Hindlimb muscle (tissue), 1 donor: ENCODE data around the gene SMC1A. TPM values are rescaled to one million over a fixed set of nuclear protein-coding genes. Genes with fewer than 3 reads are reported as not detected.
"Not testable (repeated sequence)": the region's sequence is repeated elsewhere in the genome, so short reads cannot be mapped to it uniquely, and the experiment has no call there.

ENCODE experiments used
- DNase-seq: peaks from one replicate; pipeline ENCODE4 v3.0.0-alpha.2; 2013
- polyA plus RNA-seq: library from polyadenylated mRNA; unstranded; fragments of 120-200 nt; gene quantifications from one replicate; pipeline ENCODE4 v1.2.1, GENCODE V29; 2013; ENCODE audit not compliant: insufficient read length

The SMC1A gene
- polyA plus RNA-seq, 1 donor, result 43.3 TPM

DNA sequence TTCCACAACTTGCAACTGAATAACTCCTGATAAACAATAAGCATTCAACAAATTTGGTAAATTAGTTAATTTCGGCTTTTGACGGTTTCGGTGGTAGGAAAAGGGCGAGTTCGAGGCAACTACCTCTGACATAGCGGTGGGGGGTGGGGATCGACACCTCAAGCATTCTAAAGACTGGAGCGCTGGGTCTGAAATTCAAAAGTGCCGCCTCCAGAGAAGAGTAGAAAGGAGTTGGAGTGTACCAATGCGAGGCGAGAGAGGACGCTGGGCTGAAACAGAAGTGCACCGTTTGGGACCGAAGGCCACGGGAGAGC is 725 bp downstream of the SMC1A start:
- DNase-seq, result no peak

DNA sequence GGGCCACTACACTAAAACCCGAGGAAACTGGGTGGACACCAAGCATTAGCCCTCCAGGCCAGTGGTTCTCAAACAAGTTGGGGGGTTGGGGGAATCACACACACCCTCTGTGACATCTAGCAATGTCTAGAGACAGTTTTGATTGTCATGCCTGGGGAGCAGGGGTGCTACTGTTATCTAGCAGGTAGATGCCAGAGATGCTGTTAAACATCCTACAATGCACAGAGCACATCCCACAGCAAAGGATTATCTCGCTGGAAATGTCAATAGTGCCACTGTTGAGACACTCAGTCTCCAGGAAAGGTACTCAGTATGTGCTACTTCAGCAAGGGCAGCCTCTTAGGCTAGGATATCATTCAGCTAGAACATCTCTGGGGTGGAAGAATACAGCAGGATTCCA is 1.3 kb downstream of the SMC1A start:
- no peak for DNase-seq

DNA sequence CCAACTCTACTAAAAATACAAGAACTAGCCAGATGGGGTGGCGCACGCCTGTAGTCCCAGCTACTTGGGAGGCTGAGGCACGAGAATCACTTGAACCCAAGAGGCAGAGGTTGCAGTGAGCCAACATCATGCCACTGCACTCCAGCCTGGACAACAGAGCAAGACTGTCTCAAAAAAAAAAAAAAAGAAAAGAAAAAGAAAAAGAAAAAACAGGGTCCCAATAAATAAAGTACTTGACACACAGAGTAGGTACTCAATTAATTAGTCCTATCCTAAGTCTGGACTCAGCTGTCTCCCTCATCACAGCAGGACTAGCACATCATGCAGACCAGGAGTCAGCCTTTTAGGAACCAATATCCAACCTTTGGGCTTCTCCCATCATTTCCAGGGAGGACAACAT is 2.1 kb downstream of the SMC1A start:
- DNase-seq, result not testable (repeated sequence)

DNA sequence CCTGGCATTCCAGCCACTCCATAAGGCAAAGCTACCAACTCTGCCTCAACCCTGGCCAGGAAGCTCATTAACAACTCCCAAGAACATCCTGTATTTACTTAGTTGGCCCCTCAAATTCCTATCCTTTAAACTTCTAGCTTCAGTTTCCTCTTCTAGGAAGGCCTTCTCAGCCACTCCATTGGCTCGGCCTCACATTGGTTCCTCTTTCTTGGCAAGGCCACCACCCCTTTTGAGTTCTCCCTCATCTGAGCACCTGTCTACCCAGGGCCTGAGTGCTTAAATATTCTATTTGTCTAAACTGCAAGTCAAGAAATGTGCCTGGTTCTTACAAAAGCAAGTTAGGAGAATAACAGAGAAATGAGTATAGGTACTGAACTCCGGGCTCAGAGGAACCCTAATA is 10.0 kb downstream of the SMC1A start:
- no peak for DNase-seq

DNA sequence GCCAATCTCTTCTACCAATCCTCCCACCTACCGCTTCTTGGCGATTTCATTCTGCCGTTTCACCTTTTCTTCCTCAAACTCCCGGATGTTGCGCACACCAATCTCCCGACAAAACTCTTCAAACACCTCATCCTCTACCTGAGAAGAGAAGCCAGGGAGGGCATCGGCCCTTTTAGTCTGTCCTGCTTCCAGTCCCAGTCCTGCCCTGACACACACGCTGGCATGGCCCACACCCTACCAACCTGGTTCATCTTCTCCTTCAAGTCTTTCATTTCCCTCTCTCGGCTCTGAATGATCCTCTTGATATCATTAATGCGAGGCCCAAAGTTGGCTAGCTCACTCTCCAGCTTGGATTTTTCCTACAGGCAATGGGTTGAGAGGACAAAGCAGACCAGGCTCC is 18.9 kb downstream of the SMC1A start:
- DNase-seq, result no peak

DNA sequence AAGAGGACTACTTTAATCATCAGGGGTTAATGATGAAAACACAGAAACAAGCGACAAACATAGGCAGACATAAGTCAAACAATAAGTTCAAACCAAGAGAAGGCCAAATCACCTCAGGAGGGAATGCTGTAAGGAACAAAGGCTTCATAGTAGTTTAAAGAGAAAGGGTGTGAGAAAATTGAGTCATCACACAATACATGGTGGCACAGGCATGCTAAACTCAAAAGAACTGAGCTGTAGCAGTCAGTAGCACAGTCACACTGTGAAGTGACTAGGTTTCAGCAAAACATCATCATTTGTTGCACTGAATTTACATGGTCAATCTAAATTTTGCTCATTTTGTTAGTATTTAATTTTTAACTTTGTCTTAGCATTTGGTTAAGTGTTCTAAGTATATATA is 24.2 kb downstream of the SMC1A start:
- no peak for DNase-seq

DNA sequence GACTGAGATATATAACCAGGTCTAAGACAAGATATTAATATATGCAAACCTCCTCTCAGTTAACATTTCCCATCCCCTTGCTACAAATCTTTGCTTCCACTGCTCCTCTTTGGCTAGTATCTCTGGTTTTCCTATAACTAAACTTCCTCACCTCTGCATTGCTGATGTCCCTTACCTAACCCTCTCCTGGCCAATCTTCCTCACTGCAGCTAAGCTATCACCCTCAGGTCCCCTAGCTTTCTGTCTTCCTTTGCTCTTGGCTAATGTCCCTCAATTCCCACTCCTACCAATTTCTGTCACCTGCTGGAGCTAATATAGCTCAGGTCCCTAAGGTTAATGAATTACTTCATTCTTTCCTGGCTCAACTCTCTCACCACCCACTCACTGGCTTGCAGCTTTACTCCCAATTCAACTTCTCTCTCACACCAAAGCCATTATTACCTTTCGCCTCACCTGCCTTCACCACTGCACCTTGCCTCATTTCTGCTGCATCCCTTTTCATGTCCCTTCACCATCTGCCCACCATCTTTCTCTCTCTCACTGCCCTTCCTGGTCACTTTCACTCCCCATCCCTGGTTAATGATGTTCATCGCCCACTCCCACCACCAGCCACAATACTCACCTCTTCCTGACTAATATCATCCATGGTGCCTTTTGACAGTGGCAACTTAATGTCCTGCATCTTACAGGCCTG is 26.7 kb downstream of the SMC1A start:
- DNase-seq, result no peak

DNA sequence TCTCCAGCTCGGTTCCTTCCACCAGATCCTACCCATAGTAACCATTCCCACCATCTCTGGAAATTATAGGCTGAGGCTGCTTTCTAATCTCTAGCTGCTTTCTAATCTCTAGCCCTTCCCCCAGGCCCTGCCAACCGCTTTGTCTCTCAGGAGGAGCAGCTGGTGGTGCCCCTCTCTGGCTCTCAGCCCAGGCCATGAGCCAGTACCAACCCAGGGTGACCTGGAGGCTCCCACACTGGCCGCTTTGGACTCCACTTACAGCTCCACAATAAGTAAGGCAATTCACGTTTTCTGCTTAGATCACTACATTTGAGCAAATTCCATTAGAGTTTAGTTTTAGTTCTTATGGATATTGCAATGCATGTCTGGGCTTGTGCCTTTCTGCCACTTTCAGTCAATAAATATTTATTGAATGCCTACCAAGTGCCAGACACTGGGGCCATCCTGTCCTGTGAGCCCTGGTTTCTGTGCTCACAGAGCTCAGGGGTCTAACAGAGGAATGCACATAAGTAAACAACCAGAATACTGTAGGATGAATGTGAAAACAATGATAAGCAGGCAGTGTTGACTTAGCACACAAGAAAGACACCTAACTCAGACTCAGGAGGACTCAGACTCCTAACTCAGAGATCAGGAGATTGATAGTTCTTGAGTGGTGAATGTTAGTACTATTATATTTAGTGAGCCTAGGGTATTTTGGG is 38.9 kb downstream of the SMC1A start:
- DNase-seq, result no peak

DNA sequence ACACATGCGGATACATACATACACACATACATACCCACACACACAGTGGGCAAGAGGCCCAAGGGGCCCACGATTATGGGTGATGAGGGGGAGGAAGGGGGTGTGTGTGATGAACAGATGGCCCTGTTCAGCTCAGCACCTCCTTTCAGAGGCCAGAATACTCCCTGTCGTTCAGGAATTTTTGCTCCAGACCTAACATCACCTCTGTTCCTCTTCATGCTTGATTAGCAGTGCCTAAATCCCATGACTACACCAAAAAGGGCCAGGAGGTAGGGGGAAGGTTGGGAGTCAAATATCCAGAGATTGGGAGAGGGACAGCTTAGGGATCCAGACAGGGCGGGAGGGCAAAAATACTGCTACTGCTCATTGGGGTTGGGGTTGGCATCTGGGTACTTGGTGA is 42.7 kb downstream of the SMC1A start:
- DNase-seq, result no peak

DNA sequence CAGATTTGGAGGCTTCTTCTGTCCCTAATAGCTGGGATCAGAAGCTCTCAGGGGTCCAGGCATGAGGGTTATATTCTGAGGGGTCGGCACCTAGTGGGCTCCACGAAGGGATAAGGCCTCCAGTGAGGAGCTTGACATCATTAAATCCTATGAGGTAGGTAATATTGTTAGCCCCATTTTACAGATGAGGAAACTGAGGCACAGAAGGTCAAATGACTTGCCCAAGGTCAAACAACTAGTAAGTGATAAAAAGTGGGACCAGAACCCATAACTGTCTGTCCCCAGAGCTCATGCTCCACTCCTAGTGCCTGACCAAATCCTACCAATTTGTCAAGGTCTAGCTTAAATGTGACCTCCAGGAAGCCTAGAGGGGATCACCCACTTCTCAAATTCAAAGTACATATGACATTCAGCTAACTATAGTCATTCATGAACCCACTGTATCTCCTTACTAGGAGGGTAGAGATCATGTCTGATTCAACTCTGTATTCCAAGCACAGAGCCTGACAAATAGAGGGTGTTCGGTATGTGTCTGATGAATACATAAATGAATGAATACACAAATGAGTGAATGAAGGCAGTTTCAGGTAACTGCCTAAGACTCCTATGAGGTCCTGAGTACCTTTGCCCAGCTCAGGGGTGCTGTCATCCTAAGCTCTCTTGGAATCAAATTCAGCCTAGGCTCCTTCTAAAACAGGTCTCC is 43.3 kb downstream of the SMC1A start:
- DNase-seq, result no peak

DNA sequence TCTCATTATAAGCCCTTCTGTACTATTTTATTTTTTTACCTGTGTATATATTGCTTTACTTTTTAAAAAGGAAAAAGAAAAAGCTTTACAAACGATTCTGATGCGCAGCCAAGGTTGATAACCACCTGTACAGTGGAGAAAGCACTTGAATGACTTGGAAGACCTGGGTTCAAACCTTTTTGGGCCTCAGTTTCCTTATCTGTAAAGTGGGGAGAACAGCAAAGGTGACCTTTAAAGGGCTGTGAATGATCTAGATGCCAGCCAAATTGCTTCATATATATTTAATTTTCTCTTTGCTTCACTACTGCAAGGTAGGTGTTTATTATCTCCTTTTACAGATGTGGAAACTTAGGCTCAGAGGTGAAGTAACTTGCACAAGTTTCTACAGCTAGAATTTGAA is 45.0 kb downstream of the SMC1A start:
- DNase-seq, result no peak

DNA sequence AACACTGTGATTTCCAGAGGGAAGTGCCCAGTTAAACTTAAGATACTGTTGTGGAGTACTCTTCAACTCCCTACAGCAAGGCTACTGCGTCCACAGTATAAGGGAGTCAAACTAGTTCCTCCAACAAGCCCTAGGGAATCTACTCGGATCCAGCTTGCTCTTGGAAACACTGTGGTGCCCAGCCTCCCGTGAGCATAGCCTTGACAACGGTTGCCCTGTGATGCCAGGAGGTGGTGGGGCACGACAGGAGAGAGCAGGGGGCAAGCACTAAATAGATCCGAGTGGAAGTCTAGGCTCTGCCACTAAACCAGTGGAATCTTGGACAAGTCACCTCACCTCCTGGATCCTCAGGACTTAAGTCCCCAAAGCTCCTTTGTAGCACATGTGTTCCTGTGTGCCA is 45.6 kb downstream of the SMC1A start:
- DNase-seq, result no peak

DNA sequence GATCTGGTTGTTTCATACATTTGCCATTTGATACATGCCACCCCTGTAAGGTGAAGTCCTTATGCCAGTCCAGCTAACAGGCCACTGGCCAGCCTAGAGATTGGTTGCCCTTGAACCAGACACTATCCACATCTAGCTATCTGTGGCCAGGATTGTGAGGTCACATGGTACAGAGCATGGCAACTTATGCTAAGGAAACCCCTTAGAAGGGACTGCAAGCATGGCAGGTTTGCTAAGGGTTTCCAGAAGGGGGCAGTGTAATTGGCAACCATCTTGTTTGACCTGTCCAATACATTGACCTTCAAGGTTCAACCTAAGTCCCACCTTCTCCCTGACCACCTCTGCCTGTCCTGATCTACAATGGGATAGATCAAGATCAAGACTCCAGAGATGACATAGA is 47.5 kb downstream of the SMC1A start:
- DNase-seq, result no peak

DNA sequence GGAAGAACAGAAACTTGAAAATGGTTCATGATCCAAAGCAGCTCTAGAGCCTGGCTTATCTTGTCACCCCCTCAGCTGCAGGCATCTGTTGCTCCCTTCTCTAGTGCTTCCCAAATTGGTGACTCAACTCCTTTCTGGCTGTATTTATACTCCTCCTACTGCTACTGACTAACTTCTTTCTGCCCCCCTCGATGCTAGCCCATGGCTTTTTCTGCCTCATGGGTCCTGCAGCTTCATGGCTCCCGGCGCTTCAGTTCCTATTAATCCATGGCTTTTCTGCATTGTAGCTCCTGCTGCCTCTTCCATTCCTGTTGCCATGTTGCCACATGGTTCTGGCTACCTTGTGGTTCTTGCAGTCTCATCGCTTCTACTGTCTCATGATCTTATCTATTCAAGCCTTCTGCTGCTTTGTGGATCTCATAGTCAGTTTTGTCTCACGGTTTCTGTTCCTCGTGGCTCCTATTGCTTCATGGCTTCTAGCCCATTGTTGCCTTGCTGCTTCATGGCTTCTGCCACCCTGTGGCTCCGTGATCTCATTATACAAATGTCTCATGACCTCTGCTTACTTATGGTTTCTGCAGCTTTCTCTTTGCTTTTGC is 48.1 kb downstream of the SMC1A start:
- DNase-seq, result no peak

DNA sequence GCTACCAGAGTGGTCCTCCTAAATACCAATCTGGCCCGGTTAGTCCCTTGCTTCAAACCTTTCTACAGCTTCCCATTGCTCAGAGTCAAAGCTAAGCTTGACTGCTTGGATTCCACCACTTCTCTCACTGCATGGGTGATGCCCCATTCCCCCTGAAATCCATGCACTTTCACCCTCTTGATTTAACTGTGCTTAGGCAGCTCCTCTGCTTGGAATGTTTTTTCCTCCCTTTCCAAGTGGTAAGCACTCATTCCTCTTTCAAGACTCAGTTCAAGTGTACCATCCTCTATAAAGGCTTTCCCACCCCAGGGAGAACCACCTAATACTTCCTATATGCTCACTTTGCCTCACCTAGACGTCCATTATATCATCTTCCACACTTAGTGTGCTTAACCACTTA is 49.1 kb downstream of the SMC1A start:
- DNase-seq, result no peak

DNA sequence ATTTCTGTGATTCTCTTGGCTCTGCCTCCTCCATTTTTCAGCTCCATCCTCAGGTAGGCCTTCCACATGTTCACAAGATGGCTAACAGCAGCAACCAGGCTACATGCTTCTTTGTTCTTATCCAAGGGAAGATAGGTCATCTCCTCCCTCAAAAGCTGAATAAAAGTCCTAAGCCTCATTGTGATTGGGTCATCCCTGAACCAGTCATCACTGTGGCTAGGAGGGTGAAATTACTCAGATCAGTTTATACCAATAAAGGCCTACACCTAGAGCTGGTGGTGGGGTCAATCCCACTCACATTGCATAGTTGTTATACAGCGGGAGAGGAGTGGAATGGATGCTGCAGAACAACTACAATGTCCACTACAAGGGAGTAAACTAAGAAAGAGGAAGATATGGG is 56.0 kb downstream of the SMC1A start:
- not testable (repeated sequence) for DNase-seq

DNA sequence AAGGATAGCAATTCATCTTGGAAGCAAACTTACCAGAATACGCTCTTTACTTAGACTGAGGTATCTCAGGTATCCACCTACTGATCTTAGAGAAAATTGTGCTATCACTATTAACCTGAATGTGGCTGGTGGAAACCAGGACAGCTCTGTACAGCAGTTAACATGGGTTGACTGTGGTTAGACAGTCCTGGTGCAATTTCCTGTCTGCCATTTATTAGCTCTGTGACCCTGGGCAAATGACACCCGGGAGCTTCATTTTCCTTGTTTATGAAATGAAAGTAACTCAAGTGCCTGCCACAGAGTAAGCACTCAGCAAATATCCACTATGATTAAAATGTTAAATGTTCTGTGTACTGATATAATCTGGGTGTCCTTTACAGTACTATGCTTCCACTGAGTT is 60.0 kb downstream of the SMC1A start:
- no peak for DNase-seq

DNA sequence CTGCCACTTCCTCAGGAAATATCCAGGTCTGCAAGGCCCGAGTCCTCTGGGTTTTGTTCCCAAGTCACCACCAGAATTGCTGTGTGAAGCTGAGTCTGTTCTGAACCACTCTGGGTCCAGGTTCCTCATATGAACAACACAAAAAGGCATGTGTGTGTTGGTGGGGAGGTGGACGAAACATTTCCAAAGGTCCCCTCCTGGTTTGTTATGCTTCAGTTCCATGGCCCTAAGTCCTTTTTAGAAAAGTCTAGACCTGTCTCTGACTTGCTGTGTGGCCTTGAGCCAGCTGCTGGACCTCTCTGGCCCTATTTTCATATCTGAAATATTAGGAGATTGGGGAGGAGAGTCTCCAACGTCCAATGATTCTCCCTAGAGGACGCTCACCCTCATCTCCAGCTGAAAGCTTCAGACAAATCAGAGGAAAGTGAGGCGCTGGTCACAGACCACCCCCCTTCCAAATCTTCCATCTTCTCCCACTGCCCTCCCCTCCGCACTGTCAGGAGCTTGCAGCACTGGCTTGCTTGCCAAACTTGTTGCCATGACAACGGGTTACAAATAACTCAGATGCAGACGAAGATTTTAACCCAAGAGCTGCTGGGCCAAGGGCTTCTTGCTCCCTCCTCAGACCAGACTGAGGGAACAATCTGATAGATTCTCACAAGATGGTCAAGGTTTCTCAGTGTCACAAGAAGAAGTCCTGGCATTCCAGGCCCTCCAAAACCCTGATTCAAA is 64.5 kb downstream of the SMC1A start:
- peak; percentile 38 for DNase-seq

DNA sequence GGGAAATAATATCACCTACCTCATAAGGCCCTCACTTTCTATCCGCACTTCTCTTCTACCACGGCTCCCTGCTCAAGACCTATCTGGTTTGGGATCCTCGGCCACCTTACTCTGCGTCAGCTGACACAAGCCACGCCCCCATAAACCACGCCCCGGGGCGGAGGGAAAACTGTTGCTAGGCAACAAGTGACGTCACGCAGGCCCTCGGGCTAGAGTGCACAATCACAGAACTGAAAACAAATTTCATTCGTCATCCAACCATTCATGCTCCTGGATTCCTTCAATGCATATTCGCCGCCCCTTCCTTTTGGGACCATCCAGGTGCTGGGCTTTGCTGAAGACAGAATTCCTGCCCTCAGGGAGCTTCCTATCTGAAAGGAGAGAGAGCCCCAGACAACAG is 66.3 kb downstream of the SMC1A start:
- DNase-seq, result no peak

DNA sequence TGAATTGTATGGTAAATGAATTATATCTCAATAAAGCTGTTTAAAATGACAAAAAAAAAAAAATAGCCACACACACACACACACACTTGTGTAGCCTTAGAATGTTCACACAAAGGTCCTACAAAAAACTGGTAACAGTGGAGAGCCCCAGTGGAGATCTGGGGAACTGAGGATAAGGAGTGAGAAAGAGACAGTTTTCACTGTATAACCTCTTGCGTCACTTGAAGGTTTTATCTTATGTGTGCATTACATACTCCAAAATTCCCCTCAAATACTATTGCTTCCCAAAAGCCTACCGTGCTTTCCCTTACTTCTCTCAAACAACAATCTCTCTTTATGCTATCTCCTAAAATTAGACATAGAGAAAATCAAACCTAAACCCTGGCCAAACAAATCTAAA is 67.8 kb downstream of the SMC1A start:
- DNase-seq, result no peak

DNA sequence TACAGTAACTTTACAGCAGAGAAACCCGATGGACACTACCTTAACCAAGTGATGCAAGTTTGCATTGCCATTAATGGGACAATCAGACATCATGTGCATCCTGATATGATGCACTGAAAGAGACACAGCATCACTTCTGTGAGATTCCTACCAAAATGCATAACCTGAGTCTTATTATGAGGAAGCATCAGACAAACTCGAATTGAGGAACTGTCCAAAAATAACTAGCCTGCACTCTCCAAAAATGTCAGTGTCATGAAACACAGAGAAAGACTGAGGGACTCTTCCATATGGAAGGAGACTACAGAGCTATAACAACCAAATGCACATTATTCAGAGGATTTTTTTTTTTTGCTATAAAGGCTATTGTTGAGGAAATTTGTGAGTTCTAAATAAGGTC is 74.5 kb downstream of the SMC1A start:
- no peak for DNase-seq

DNA sequence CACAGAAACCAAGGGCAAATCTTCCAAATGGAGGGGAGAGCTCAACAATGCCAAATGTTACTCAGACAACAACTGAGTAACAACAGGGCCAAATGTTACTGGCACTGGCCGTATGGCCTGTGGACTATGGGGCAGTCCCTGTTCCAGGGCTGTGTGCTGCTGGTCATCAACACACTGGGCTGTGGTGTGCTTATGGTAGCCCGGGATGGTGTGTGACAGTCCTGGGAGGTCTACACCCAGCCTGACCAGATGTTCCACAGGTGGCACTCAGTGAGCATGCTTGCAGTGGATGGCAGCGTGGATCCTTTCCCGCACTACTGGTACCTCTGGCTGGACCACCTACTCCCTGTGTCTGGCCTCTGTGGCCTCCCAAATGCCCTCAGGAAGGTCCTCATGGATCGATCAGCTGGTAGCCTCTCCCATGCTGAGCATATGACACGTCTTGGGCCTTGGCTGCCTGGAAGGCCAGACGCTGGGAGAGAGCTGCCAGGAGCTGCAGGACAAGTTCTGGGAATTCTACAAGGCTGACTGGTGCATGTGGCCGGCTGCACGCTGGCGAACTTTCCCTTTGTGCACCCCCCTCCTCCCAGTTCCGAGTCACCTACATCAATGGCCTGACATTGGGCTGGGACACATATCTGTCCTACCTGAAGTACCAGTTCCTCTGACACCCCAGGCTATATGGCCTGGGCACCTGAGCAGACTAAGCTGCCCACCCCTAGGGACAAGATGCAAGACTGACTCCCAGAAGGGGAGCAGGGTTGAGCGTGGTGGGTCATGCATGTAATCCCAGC is 81.4 kb downstream of the SMC1A start:
- DNase-seq, result no peak
